MM.1S (cell line): ENCODE results near the gene UGT3A1.

Experiments used
- CTCF ChIP-seq: fragments of 300-600 bp; sonication (generic); IDR thresholded peaks from 2 replicates; pipeline ENCODE4 v1.5.1; 2016; ENCODE audit warnings: antibody characterized with exemption, low read length, mixed read lengths
- EZH2 ChIP-seq: fragments of 300-600 bp; sonication (generic); optimal IDR thresholded peaks from 2 replicates; pipeline ENCODE3; 2017; ENCODE audit warnings: low read depth, mild to moderate bottlenecking, antibody characterized with exemption, low read length, mixed read lengths

- no peak for TF ChIP-seq CTCF
- TF ChIP-seq EZH2: no peak
Observed at GRCh38 chr5:36001032-36001431, 9.8 kb upstream of the UGT3A1 start.
